Hepatocyte (in vitro differentiated cells): ENCODE results near the gene USP21.

Source experiments
- CTCF ChIP-seq: fragments of 200-600 bp; sonication (generic); IDR thresholded peaks from 2 replicates; pipeline ENCODE4 v1.5.1; 2016; ENCODE audit warnings: antibody characterized with exemption, mild to moderate bottlenecking; ENCODE audit not compliant: poor library complexity
- EZH2 ChIP-seq: fragments of 200-600 bp; sonication (generic); IDR thresholded peaks from 2 replicates; pipeline ENCODE4 v1.6.1; 2016; ENCODE audit warnings: antibody characterized with exemption, mild to moderate bottlenecking, borderline replicate concordance

- TF ChIP-seq CTCF: no peak
- TF ChIP-seq EZH2: no peak
Observed at GRCh38 chr1:161111117-161111516, 48.2 kb upstream of the USP21 start.
